Panc1 (cell line): ENCODE data around the gene ITFG1. TPM values are rescaled to one million over a fixed set of nuclear protein-coding genes. Genes with fewer than 3 reads are reported as not detected.

ENCODE experiments used
- ATAC-seq: fragments of 200-7000 bp; cut with Tn5 transposase; 2 replicates; pipeline ENCODE4 v1.9.1; 2020; ENCODE audit warnings: mild to moderate bottlenecking, moderate library complexity
- BruUV-seq: library from RNA; stranded (reverse); fragments of 400-500 nt; replicated peaks from 2 replicates; lab custom pipeline; 2021; lab: Mats Ljungman, UMichigan
- CTCF ChIA-PET: fragments of 300-600 bp; sonication (Branson Sonifier 250); formaldehyde crosslinking; loops from one replicate; lab custom pipeline; 2022; ENCODE audit warnings: antibody characterized with exemption; lab: Charles Lee
- POLR2A ChIA-PET: fragments of 300-600 bp; sonication (Branson Sonifier 250); formaldehyde crosslinking; loops from one replicate; lab custom pipeline; 2022; ENCODE audit warnings: antibody characterized with exemption; lab: Charles Lee
- DNase-seq: peaks from one replicate; pipeline ENCODE4 v3.0.0-alpha.2; 2010; ENCODE audit warnings: low read depth, low spot score
- H3K27ac ChIP-seq: 2 replicates; pipeline ENCODE4 v1.5.1; 2011; ENCODE audit warnings: mild to moderate bottlenecking, low read length, inconsistent platforms
- H3K27me3 ChIP-seq: fragments of 200-500 bp; sonication (Bioruptor generic); 2 replicates; pipeline ENCODE4 v1.6.0; 2014; ENCODE audit warnings: low read length, inconsistent platforms; ENCODE audit not compliant: control insufficient read depth, insufficient read depth
- H3K36me3 ChIP-seq: fragments of 200-500 bp; sonication (Bioruptor generic); 2 replicates; pipeline ENCODE4 v1.5.1; 2014; ENCODE audit warnings: inconsistent platforms, mild to moderate bottlenecking, low read length, moderate library complexity; ENCODE audit not compliant: control insufficient read depth, insufficient read depth
- H3K4me1 ChIP-seq: 2 replicates; pipeline ENCODE4 v1.5.1; 2011; ENCODE audit warnings: inconsistent platforms, mild to moderate bottlenecking, low read length, moderate library complexity; ENCODE audit not compliant: control insufficient read depth, insufficient read depth
- H3K4me3 ChIP-seq, 2 experiments: 2 replicates each; pipeline ENCODE4 v1.5.1; 2011 to 2012; ENCODE audit warnings: low read depth in 2 of 2, low read length in 2 of 2, mild to moderate bottlenecking in 2 of 2, inconsistent platforms in 1 of 2, moderate library complexity in 1 of 2
- H3K9me3 ChIP-seq: fragments of 200-500 bp; sonication (Bioruptor generic); 2 replicates; pipeline ENCODE4 v1.5.1; 2014; ENCODE audit warnings: low read depth, mild to moderate bottlenecking, inconsistent platforms, low read length, moderate library complexity; ENCODE audit not compliant: control insufficient read depth, insufficient read depth
- POLR2AphosphoS5 ChIP-seq: IDR thresholded peaks from 2 replicates; pipeline ENCODE4 v1.6.1; 2012; ENCODE audit warnings: mild to moderate bottlenecking, low read depth, low read length, moderate library complexity
- REST ChIP-seq, 2 experiments: IDR thresholded peaks; 2 replicates each; pipeline ENCODE4 v1.6.1; 2011 to 2012; ENCODE audit warnings: low read depth in 2 of 2, control low read depth in 1 of 2, low read length in 1 of 2, mild to moderate bottlenecking in 1 of 2, moderate library complexity in 1 of 2; ENCODE audit not compliant: insufficient read depth in 1 of 2
- SIN3A ChIP-seq: IDR thresholded peaks from 2 replicates; pipeline ENCODE4 v1.6.1; 2012; ENCODE audit warnings: low read depth, mild to moderate bottlenecking, low read length, moderate library complexity, borderline replicate concordance; ENCODE audit not compliant: insufficient read depth
- TCF7L2 ChIP-seq: IDR thresholded peaks from 2 replicates; pipeline ENCODE4 v1.6.1; 2011; ENCODE audit warnings: mild to moderate bottlenecking, low read depth, low read length, inconsistent platforms
- in situ Hi-C: cut with HindIII; loops from 2 replicates; pipeline ENCODE4 v1.10.0; 2016; ENCODE audit warnings: low sequenced_read_pairs, low pct_unique_long_range_greater_than_20kb
- intact Hi-C: fragments of 100-400 bp; cut with micrococcal nuclease; formaldehyde crosslinking; loops from one replicate; pipeline ENCODE4 v1.10.0; 2022; ENCODE audit not compliant: unreplicated experiment
- total RNA-seq: library from RNA; stranded (reverse); gene quantifications from one replicate; pipeline ENCODE4 v1.2.1, GENCODE V29; 2021; ENCODE audit not compliant: unreplicated experiment
- TF ChIP-seq, protein P1 (sequence below): fragments of 450-650 bp; IDR thresholded peaks from 2 replicates; pipeline ENCODE4 v1.5.1; 2017; ENCODE audit warnings: mild to moderate bottlenecking

Gene ITFG1
- total RNA-seq, 1 experiment from 2014 or later, result 26.5 TPM

DNA sequence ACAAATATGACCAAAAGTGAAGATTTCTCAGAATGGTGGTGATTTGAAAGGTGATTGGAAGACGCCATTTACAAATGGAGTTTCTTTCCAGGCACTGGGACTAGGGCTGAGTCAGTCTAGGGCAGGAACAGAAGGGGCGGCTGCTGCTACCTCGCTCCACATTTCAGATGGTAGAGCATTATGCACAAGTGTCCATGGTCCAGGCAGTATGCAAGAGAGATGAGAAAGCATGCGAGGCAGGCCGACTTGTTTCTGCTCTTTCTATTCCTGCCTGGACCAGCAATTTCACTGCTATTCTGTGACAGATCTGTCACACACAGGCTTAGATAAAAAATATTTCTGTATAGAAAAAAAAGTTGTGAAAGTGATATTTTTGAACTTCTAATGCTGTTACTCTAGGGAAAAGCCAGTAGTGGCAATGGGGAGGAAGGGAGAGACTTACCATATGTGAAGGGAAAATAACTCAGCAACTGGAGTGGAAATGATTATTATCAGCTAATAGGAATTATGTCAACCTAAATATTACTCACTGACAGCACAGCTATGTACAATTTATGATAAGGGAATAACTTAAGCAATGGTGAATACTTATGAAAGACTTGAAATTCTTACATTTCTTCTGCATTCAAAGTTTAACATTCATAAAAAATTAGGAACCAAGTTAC lies 182.4 kb downstream of the ITFG1 start:
- no peaks in the 10 kb centered on the region for H3K4me1 ChIP-seq
- H3K4me3 ChIP-seq, result no peak overlapping the region
- H3K9me3 ChIP-seq, result no peaks in the 10 kb centered on the region; the same call in 1 of the 2 replicates
- POLR2A ChIA-PET, result no interaction called here
- CTCF ChIA-PET, result no interaction called here
- no peak overlapping the region for H3K27ac ChIP-seq
- intact Hi-C loops, result no loop called here
- no TSS peak for BruUV-seq
- TF ChIP-seq POLR2AphosphoS5 (no peak), TCF7L2 (no peak), REST (IDR thresholded peaks at IDR 0.05; ENCODE audit: insufficient read depth in 1 of 2, low read depth in 2 of 2, low read length in 1 of 2) (no peak), SIN3A (no peak)
- TF ChIP-seq, protein P1, sequence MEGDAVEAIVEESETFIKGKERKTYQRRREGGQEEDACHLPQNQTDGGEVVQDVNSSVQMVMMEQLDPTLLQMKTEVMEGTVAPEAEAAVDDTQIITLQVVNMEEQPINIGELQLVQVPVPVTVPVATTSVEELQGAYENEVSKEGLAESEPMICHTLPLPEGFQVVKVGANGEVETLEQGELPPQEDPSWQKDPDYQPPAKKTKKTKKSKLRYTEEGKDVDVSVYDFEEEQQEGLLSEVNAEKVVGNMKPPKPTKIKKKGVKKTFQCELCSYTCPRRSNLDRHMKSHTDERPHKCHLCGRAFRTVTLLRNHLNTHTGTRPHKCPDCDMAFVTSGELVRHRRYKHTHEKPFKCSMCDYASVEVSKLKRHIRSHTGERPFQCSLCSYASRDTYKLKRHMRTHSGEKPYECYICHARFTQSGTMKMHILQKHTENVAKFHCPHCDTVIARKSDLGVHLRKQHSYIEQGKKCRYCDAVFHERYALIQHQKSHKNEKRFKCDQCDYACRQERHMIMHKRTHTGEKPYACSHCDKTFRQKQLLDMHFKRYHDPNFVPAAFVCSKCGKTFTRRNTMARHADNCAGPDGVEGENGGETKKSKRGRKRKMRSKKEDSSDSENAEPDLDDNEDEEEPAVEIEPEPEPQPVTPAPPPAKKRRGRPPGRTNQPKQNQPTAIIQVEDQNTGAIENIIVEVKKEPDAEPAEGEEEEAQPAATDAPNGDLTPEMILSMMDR, result no peak
- H3K36me3 ChIP-seq, result no peaks in the 10 kb centered on the region
- in situ Hi-C loops, result no loop called here
- DNase-seq, result no peak
- no peak for ATAC-seq
- no peaks in the 10 kb centered on the region for H3K27me3 ChIP-seq

DNA sequence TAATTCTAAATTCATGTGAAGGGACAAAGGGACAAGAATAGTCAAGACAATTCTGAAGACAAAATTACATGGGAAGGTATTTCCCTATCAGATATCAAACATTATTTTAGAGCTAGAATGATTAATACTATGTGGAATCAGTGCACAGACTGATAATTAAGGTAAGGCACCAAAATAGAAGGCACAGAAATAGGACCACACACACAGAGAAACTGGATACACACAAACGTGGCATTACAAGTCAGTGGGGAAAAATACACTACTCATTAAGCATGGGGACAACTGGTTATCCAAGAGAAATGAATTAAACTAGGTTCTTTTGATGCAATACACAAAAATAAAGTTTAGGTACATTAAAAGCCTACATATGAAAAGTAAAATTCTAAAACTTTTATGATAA lies 184.3 kb downstream of the ITFG1 start:
- intact Hi-C loops, result no loop called here
- H3K4me3 ChIP-seq, result no peak overlapping the region
- no TSS peak for BruUV-seq
- CTCF ChIA-PET, result no interaction called here
- no peak for ATAC-seq
- no peaks in the 10 kb centered on the region for H3K4me1 ChIP-seq
- no peak overlapping the region for H3K27ac ChIP-seq
- no peaks in the 10 kb centered on the region for H3K9me3 ChIP-seq
- in situ Hi-C loops, result no loop called here
- POLR2A ChIA-PET, result no interaction called here
- TF ChIP-seq, protein P1, result no peak
- TF ChIP-seq TCF7L2 (no peak), POLR2AphosphoS5 (no peak), REST (IDR thresholded peaks at IDR 0.05; ENCODE audit: insufficient read depth in 1 of 2, low read depth in 2 of 2, low read length in 1 of 2) (no peak), SIN3A (no peak)
- H3K27me3 ChIP-seq, result no peaks in the 10 kb centered on the region
- H3K36me3 ChIP-seq, result no peaks in the 10 kb centered on the region
- no peak for DNase-seq
